Ovary (tissue), 9 donors: ENCODE measurements around the gene RNF10. TPM values are rescaled to one million over a fixed set of nuclear protein-coding genes. Genes with fewer than 3 reads are reported as not detected.
A peak's percentile ranks its signal among the peaks of the same experiment; 100 is the strongest.

Experiments used
- DNase-seq, 5 donors: peaks; one replicate each; pipeline ENCODE4 v3.0.0-alpha.2; 2019 to 2020
- H3K27ac ChIP-seq, 2 donors: fragments of 200-600 bp; one replicate each; pipeline versions ENCODE4 v1.5.1 to v1.8.0; 2019 to 2022
- H3K27me3 ChIP-seq: fragments of 200-600 bp; one replicate; pipeline ENCODE4 v1.8.0; 2022
- H3K36me3 ChIP-seq: fragments of 200-600 bp; sonication (generic); one replicate; pipeline ENCODE4 v1.5.1; 2019
- H3K4me1 ChIP-seq: one replicate; pipeline ENCODE4 v1.8.1; 2013; ENCODE audit warnings: mild to moderate bottlenecking, moderate library complexity; ENCODE audit not compliant: insufficient read depth
- H3K4me3 ChIP-seq: fragments of 200-600 bp; sonication (generic); one replicate; pipeline ENCODE4 v1.5.1; 2017
- H3K9me3 ChIP-seq, 2 donors: fragments of 200-600 bp in 1 of 2; sonication (generic) in 1 of 2; one replicate each; pipeline versions ENCODE4 v1.5.1 to v1.8.1; 2013 to 2019; ENCODE audit warnings: mild to moderate bottlenecking in 1 of 2, moderate library complexity in 1 of 2
- EP300 ChIP-seq: sonication (generic); formaldehyde crosslinking; IDR thresholded peaks from one replicate; pipeline ENCODE4 v1.6.1; 2017; ENCODE audit warnings: antibody characterized with exemption
- POLR2A ChIP-seq: fragments of 450-650 bp; IDR thresholded peaks from one replicate; pipeline ENCODE4 v1.6.1; 2017; ENCODE audit warnings: antibody characterized with exemption, mild to moderate bottlenecking, moderate library complexity
- WGBS, 3 donors: extraction: QIAGEN DNeasy Blood & Tissue Kit in 1 of 3; methylation state at CpG; one replicate each; pipeline versions ENCODE4 v1.1.5 to v1.1.7; 2013 to 2017; 5-methylcytosine and 5-hydroxymethylcytosine counted together
- intact Hi-C, 4 donors: fragments of 100-400 bp; cut with DNase I; formaldehyde crosslinking; loops; one replicate each; pipeline versions ENCODE4 v1.11.0 to v1.15.1; 2022 to 2023
- polyA plus RNA-seq, 2 donors: library from polyadenylated mRNA; stranded (reverse); fragments of 200-250 nt in 1 of 2; fragments of 350-450 nt in 1 of 2; fragmentation: Illumina TruSeq in 1 of 2; extraction: RNeasy Lipid Tissue Mini Kit (QIAGEN cat#74804) in 1 of 2; gene quantifications; one replicate each; pipeline ENCODE4 v1.2.3, GENCODE V29; 2013 to 2014
- total RNA-seq, 7 donors: library from RNA; depleted of rRNA in 2 of 7; stranded (reverse); fragments of >200 nt in 2 of 7; fragmentation: NEBNext Ultra II Directional in 3 of 7; extraction: Animal tissue kit (Norgen Biotek cat#: 25700) in 3 of 7; gene quantifications; one replicate each; pipeline versions ENCODE4 v1.1.0 to v1.2.4, GENCODE V29; 2016 to 2023
- TF ChIP-seq, protein P1 (sequence below), 3 donors: fragments of 450-650 bp in 2 of 3; fragments of 200-600 bp in 1 of 3; IDR thresholded peaks; one replicate each; pipeline versions ENCODE4 v1.5.1 to v1.8.0; 2016 to 2022; ENCODE audit warnings: antibody characterized with exemption in 3 of 3, mild to moderate bottlenecking in 1 of 3
- donor health status: DM: no; HTN: no; CAD: no; lungs with moderate emphysema.
- donor health status: DM: no; HTN: no; CAD: no.
- donor health status: Bipolar disorder and iron deficiency.
- donor health status: DM: yes; HTN: yes; CAD: no.
- donor health status: DM: no; HTN: no; CAD: no.
- donor health status: DM: yes; HTN: yes; CAD: no.

Gene RNF10
- total and polyA plus RNA-seq, 9 donors: 59.7 to 190 (median 136) TPM

DNA sequence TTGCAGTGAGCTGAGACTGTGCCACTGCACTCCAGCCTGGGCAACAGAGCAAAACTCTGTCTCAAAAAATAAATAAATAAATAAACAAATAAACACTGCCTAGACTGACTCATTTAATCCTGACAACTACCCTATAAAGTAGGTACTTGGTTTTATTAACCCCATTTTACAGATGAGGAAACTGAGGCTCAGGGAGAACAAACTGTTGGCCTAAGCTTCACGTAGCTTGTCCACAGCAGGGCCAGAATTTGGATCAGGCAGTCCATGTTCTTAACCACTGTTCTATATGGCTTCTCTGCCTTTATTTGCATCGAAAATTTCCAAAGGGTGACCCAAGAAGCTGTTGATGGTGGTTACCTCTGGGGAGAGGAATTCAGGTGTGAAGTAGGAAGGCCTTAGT, 52.7 kb downstream of the RNF10 start:
- WGBS, 3 donors: 91 to 95% (median 92%) methylated on average over 2 of the region's 2 CpGs
- Histone ChIP-seq H3K27me3 (no peaks in the 10 kb centered on the region), H3K4me1 (no peaks in the 10 kb centered on the region), H3K36me3 (no peaks in the 10 kb centered on the region), H3K4me3 (no peak overlapping the region), H3K9me3 (no peaks in the 10 kb centered on the region), H3K27ac (no peak overlapping the region)
- no peak for DNase-seq
- intact Hi-C loops: loop anchor here in 3 of 4 donors (5.0 to 10.0 kb wide), 4 partner anchors 128 to 508 kb away; partner anchors contain the start of gene UNC119B (in 3 of the 3)
- TF ChIP-seq, protein P1, sequence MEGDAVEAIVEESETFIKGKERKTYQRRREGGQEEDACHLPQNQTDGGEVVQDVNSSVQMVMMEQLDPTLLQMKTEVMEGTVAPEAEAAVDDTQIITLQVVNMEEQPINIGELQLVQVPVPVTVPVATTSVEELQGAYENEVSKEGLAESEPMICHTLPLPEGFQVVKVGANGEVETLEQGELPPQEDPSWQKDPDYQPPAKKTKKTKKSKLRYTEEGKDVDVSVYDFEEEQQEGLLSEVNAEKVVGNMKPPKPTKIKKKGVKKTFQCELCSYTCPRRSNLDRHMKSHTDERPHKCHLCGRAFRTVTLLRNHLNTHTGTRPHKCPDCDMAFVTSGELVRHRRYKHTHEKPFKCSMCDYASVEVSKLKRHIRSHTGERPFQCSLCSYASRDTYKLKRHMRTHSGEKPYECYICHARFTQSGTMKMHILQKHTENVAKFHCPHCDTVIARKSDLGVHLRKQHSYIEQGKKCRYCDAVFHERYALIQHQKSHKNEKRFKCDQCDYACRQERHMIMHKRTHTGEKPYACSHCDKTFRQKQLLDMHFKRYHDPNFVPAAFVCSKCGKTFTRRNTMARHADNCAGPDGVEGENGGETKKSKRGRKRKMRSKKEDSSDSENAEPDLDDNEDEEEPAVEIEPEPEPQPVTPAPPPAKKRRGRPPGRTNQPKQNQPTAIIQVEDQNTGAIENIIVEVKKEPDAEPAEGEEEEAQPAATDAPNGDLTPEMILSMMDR (IDR thresholded peaks at IDR 0.05): no peak
- TF ChIP-seq POLR2A (no peak), EP300 (no peak)

DNA sequence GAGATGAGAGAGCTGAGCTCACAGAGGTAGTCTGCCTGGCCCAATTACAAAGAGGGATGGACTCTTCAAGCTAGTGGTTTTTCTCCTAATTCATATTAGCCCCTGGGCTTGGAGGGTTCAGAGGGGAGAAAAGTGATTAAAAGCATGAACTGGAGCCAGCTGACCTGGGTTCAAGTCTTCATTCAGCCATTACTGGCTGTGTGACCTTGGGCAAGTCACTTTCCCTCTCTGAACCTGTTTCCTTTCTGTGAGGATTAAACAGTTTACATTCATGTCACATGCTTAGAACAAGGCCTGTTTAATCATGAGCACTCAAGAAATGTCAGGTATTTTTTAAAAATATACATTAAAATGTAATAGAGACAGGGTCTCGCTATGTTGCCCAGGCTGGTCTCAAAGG, 54.2 kb downstream of the RNF10 start:
- Histone ChIP-seq H3K36me3 (no peaks in the 10 kb centered on the region), H3K4me1 (no peaks in the 10 kb centered on the region), H3K9me3 (no peaks in the 10 kb centered on the region), H3K4me3 (no peak overlapping the region), H3K27ac (no peak overlapping the region), H3K27me3 (no peaks in the 10 kb centered on the region)
- TF ChIP-seq POLR2A (no peak), EP300 (no peak)
- TF ChIP-seq, protein P1 (IDR thresholded peaks at IDR 0.05): no peak
- no peak for DNase-seq
- 92 to 96% (median 95%) methylated on average over 1 of the region's 1 CpG for WGBS, 3 donors
- intact Hi-C loops: loop anchor here in 3 of 4 donors (5.0 to 10.0 kb wide), 4 partner anchors 126 to 506 kb away; partner anchors contain the start of gene UNC119B (in 3 of the 3)

DNA sequence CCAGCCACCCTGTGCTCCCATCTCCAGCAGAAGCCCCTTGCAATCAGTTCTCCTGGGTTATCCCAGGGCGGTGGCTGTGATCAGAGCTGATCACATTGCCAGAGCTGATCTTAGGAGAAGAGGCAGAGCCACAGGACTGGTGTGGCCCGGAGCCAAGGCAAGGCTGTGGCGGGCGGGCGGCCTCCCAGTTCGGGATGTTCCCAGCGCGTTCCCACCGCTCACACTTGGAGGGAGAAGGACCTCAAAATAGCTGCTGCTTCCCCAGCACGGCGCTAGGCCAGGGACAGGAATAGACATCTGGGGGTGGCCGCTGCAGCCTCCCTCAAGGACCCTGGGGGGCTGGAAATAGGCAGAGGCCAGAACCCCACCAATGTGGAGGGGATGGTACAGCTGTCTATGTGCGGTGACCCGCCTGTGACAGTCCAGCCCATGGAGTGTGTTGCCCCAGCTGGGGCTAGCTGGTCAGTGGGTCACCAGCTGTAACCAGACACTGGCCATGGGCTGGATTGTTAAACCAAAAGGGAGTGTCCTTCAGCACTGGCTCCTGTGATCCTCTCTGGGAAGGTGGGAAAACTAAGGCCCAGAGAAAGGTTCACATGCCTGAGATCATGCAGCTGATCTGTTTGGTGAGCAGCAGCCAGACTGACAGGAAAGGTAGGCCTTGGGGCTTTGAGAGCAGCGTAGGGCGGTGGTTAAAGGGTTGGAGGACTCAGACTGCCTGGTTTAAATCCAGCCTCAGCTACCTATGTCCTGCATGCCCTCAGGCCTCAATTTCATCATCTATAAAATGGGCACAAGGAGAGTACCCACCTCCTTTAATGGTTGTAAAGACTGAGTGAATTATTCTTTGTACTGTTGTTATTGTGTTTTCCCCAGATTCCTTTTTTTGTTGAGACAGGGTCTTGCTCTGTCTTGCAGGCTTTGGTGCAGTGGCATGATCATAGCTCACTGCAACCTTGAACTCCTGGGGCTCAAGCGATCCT, 55.1 kb downstream of the RNF10 start:
- Histone ChIP-seq H3K27me3 (no peaks in the 10 kb centered on the region), H3K9me3 (no peaks in the 10 kb centered on the region), H3K4me1 (no peaks in the 10 kb centered on the region), H3K27ac (no peak overlapping the region), H3K36me3 (no peaks in the 10 kb centered on the region), H3K4me3 (no peak overlapping the region)
- WGBS, 3 donors: 36 to 48% (median 45%) methylated on average over 17 of the region's 17 CpGs
- peak in 2 of 5 donors; percentile 18 to 72 for DNase-seq
- intact Hi-C loops: loop anchor here in 3 of 4 donors (5.0 to 10.0 kb wide), 4 partner anchors 126 to 506 kb away; partner anchors contain the start of gene UNC119B (in 3 of the 3)
- no peak for TF ChIP-seq EP300
- TF ChIP-seq, protein P1 (IDR thresholded peaks at IDR 0.05): no peak
- TF ChIP-seq POLR2A: no peak

DNA sequence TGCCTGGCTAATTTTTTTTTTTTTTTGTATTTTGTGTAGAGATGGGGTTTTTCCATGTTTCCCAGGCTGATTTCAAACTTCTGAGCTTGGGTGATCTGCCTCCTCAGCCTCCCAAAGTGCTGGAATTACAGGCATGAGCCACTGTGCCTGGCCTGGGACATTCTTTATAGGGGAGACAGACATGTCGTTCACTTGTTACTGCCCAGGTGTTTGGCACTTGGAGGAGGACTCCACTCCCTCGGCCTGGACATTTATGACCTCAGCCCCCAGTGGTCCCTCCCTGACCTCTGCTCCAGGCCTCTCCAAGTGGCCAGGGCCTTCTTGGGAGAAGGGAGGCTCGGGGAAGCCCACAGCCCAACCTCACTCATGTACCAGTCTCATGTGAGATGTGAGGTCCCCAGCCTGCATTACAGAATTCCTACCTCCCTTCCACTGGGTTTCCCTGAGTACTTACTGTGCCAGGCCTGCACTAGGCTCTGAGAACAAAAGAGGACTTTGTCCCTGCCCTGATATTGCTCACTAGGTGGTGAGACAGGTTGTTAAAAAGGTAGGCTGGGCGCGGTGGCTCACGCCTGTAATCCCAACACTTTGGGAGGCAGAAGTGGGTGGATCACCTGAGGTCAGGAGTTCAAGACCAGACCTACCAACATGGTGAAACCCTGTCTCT, 56.7 kb downstream of the RNF10 start:
- Histone ChIP-seq H3K27me3 (no peaks in the 10 kb centered on the region), H3K4me1 (no peaks in the 10 kb centered on the region), H3K9me3 (no peaks in the 10 kb centered on the region), H3K4me3 (no peak overlapping the region), H3K27ac (no peak overlapping the region), H3K36me3 (no peaks in the 10 kb centered on the region)
- 71 to 77% (median 72%) methylated on average over 6 of the region's 6 CpGs for WGBS, 3 donors
- DNase-seq: no peak
- no peak for TF ChIP-seq EP300
- TF ChIP-seq, protein P1 (IDR thresholded peaks at IDR 0.05): no peak
- no peak for TF ChIP-seq POLR2A
- intact Hi-C loops: no loop called here
